Measurements from ENCODE around the gene LRTM2.

LRTM2 gene

GRCh38 chr12:1879633-1880032 is 59.3 kb downstream of the LRTM2 start:
- Mint-ChIP-seq H3K9me3 (no peaks in the 10 kb centered on the region), H3K27ac (no peak overlapping the region), H3K27me3 (ENCODE audit: low read depth) (no peaks in the 10 kb centered on the region), H3K4me1 (ENCODE audit: low read depth) (no peaks in the 10 kb centered on the region), H3K36me3 (ENCODE audit: low read depth) (no peaks in the 10 kb centered on the region), H3K4me3 (no peak overlapping the region)

GRCh38 chr12:1880153-1880845 is 59.9 kb downstream of the LRTM2 start:
- Mint-ChIP-seq H3K27ac (no peak overlapping the region), H3K36me3 (ENCODE audit: low read depth) (no peaks in the 10 kb centered on the region), H3K9me3 (no peaks in the 10 kb centered on the region), H3K27me3 (ENCODE audit: low read depth) (no peaks in the 10 kb centered on the region), H3K4me1 (ENCODE audit: low read depth) (no peaks in the 10 kb centered on the region), H3K4me3 (no peak overlapping the region)

GRCh38 chr12:1880876-1881275 is 60.5 kb downstream of the LRTM2 start:
- H3K9me3 Mint-ChIP-seq: no peaks in the 10 kb centered on the region
- H3K4me3 Mint-ChIP-seq: no peak overlapping the region
- no peak overlapping the region for H3K27ac Mint-ChIP-seq
- H3K4me1 Mint-ChIP-seq (ENCODE audit: low read depth): no peaks in the 10 kb centered on the region
- H3K27me3 Mint-ChIP-seq (ENCODE audit: low read depth): no peaks in the 10 kb centered on the region
- no peaks in the 10 kb centered on the region for H3K36me3 Mint-ChIP-seq (ENCODE audit: low read depth)

GRCh38 chr12:1881301-1881700 is 60.9 kb downstream of the LRTM2 start:
- Mint-ChIP-seq H3K36me3 (ENCODE audit: low read depth) (no peaks in the 10 kb centered on the region), H3K4me3 (no peak overlapping the region), H3K27ac (no peak overlapping the region), H3K9me3 (no peaks in the 10 kb centered on the region), H3K27me3 (ENCODE audit: low read depth) (no peaks in the 10 kb centered on the region), H3K4me1 (ENCODE audit: low read depth) (no peaks in the 10 kb centered on the region)

- no peaks in the 10 kb centered on the region for H3K4me1 Mint-ChIP-seq (ENCODE audit: low read depth)
- H3K9me3 Mint-ChIP-seq: no peaks in the 10 kb centered on the region
- no peaks in the 10 kb centered on the region for H3K36me3 Mint-ChIP-seq (ENCODE audit: low read depth)
- no peak overlapping the region for H3K4me3 Mint-ChIP-seq
- no peaks in the 10 kb centered on the region for H3K27me3 Mint-ChIP-seq (ENCODE audit: low read depth)
- no peak overlapping the region for H3K27ac Mint-ChIP-seq
Measured at GRCh38 chr12:1881936-1882335, 61.6 kb downstream of the LRTM2 start.

- Mint-ChIP-seq H3K9me3 (no peaks in the 10 kb centered on the region), H3K27me3 (ENCODE audit: low read depth) (no peaks in the 10 kb centered on the region), H3K27ac (no peak overlapping the region), H3K36me3 (ENCODE audit: low read depth) (no peaks in the 10 kb centered on the region), H3K4me3 (no peak overlapping the region), H3K4me1 (ENCODE audit: low read depth) (no peaks in the 10 kb centered on the region)
Measured at GRCh38 chr12:1882405-1882804, 62.0 kb downstream of the LRTM2 start.

- no peaks in the 10 kb centered on the region for H3K27me3 Mint-ChIP-seq (ENCODE audit: low read depth)
- no peaks in the 10 kb centered on the region for H3K4me1 Mint-ChIP-seq (ENCODE audit: low read depth)
- H3K36me3 Mint-ChIP-seq (ENCODE audit: low read depth): no peaks in the 10 kb centered on the region
- H3K27ac Mint-ChIP-seq: no peak overlapping the region
- H3K4me3 Mint-ChIP-seq: no peak overlapping the region
- no peaks in the 10 kb centered on the region for H3K9me3 Mint-ChIP-seq
Measured at GRCh38 chr12:1882850-1883470, 62.6 kb downstream of the LRTM2 start.

GRCh38 chr12:1883513-1883912 is 63.1 kb downstream of the LRTM2 start:
- Mint-ChIP-seq H3K27me3 (ENCODE audit: low read depth) (peaks cover 2% of the 10 kb centered on the region), H3K9me3 (no peaks in the 10 kb centered on the region), H3K4me1 (ENCODE audit: low read depth) (no peaks in the 10 kb centered on the region), H3K4me3 (no peak overlapping the region), H3K27ac (no peak overlapping the region), H3K36me3 (ENCODE audit: low read depth) (no peaks in the 10 kb centered on the region)

GRCh38 chr12:1884651-1885050 is 64.3 kb downstream of the LRTM2 start:
- no peaks in the 10 kb centered on the region for H3K9me3 Mint-ChIP-seq
- peaks cover 3% of the 10 kb centered on the region for H3K27me3 Mint-ChIP-seq (ENCODE audit: low read depth)
- no peak overlapping the region for H3K4me3 Mint-ChIP-seq
- H3K4me1 Mint-ChIP-seq (ENCODE audit: low read depth): no peaks in the 10 kb centered on the region
- H3K36me3 Mint-ChIP-seq (ENCODE audit: low read depth): no peaks in the 10 kb centered on the region
- H3K27ac Mint-ChIP-seq: no peak overlapping the region

GRCh38 chr12:1885082-1885596 is 64.8 kb downstream of the LRTM2 start:
- Mint-ChIP-seq H3K4me1 (ENCODE audit: low read depth) (no peaks in the 10 kb centered on the region), H3K27me3 (ENCODE audit: low read depth) (peaks cover 3% of the 10 kb centered on the region), H3K9me3 (no peaks in the 10 kb centered on the region)

GRCh38 chr12:1885599-1886245 is 65.4 kb downstream of the LRTM2 start:
- Mint-ChIP-seq H3K4me1 (ENCODE audit: low read depth) (no peaks in the 10 kb centered on the region), H3K27ac (no peak overlapping the region), H3K27me3 (ENCODE audit: low read depth) (peaks cover 3% of the 10 kb centered on the region), H3K9me3 (no peaks in the 10 kb centered on the region), H3K4me3 (no peak overlapping the region), H3K36me3 (ENCODE audit: low read depth) (no peaks in the 10 kb centered on the region)

More at GRCh38 chr12:1885082-1885596, 64.8 kb downstream of the LRTM2 start:
- Mint-ChIP-seq H3K27ac (no peak overlapping the region), H3K4me3 (no peak overlapping the region), H3K36me3 (ENCODE audit: low read depth) (no peaks in the 10 kb centered on the region)

Data from T-helper 1 cell treated with Interleukin-12 subunit alpha and Interleukin-12 subunit beta and Interleukin-4 antibody, amounts not matched to agents 30 μg/mL and 1 μg/mL, for 36 hours (primary cell).